A673 (cell line): ENCODE measurements around the gene PRLR. TPM values are rescaled to one million over a fixed set of nuclear protein-coding genes. Genes with fewer than 3 reads are reported as not detected.

Experiments
- Bru-seq: library from RNA; stranded (reverse); fragments of 400-500 nt; gene quantifications from one replicate; lab custom pipeline; 2021; lab: Mats Ljungman, UMichigan
- BruChase-seq, 2 experiments: library from RNA; stranded (reverse); fragments of 400-500 nt; gene quantifications; one replicate each; lab custom pipeline; 2021; lab: Mats Ljungman, UMichigan
- BruUV-seq: library from RNA; stranded (reverse); fragments of 400-500 nt; replicated peaks from 2 replicates; lab custom pipeline; 2021; lab: Mats Ljungman, UMichigan
- CTCF ChIA-PET: fragments of 300-600 bp; sonication (Branson Sonifier 250); formaldehyde crosslinking; loops from one replicate; lab custom pipeline; 2022; ENCODE audit warnings: antibody characterized with exemption; lab: Charles Lee
- POLR2A ChIA-PET: fragments of 300-600 bp; sonication (Branson Sonifier 250); formaldehyde crosslinking; loops from one replicate; lab custom pipeline; 2022; ENCODE audit warnings: antibody characterized with exemption; ENCODE audit not compliant: low non-redundant PET; lab: Charles Lee
- DNase-seq: peaks from one replicate; pipeline ENCODE4 v3.0.0-alpha.2; 2015; ENCODE audit warnings: low spot score
- H3K27ac ChIP-seq: fragments of 200-600 bp; sonication (generic); 2 replicates; pipeline ENCODE4 v1.5.1; 2016; ENCODE audit warnings: mixed run types, low read depth, mild to moderate bottlenecking, mixed read lengths, antibody characterized with exemption, low read length; ENCODE audit not compliant: poor library complexity, severe bottlenecking
- H3K27me3 ChIP-seq: fragments of 200-600 bp; sonication (generic); replicated peaks from 2 replicates; pipeline ENCODE4 v1.6.1; 2017; ENCODE audit warnings: mixed run types, low read depth, mild to moderate bottlenecking, mixed read lengths, antibody characterized with exemption, low read length; ENCODE audit not compliant: insufficient read depth, poor library complexity
- H3K36me3 ChIP-seq: fragments of 200-600 bp; sonication (generic); 2 replicates; pipeline ENCODE4 v1.6.1; 2016; ENCODE audit warnings: mixed run types, mild to moderate bottlenecking, mixed read lengths, antibody characterized with exemption, low read length; ENCODE audit not compliant: insufficient read depth, poor library complexity, severe bottlenecking
- H3K4me1 ChIP-seq: fragments of 200-600 bp; sonication (generic); 2 replicates; pipeline ENCODE4 v1.6.1; 2017; ENCODE audit warnings: mixed run types, mild to moderate bottlenecking, mixed read lengths, antibody characterized with exemption, low read length; ENCODE audit not compliant: insufficient read depth, poor library complexity, severe bottlenecking
- H3K4me3 ChIP-seq: fragments of 200-600 bp; sonication (generic); 2 replicates; pipeline ENCODE4 v1.5.1; 2016; ENCODE audit warnings: low read depth, mixed run types, mild to moderate bottlenecking, mixed read lengths, low read length; ENCODE audit not compliant: poor library complexity, severe bottlenecking
- H3K9me3 ChIP-seq: fragments of 200-600 bp; sonication (generic); 2 replicates; pipeline ENCODE4 v1.6.1; 2016; ENCODE audit warnings: mixed run types, low read depth, mild to moderate bottlenecking, mixed read lengths, antibody characterized with exemption, low read length; ENCODE audit not compliant: poor library complexity, severe bottlenecking
- CTCF ChIP-seq: fragments of 300-800, 200-600 bp; sonication (generic); conservative IDR thresholded peaks from 2 replicates; pipeline ENCODE4 v1.5.1; 2017; ENCODE audit warnings: low read depth, mild to moderate bottlenecking, antibody characterized with exemption, low read length, moderate library complexity, mixed read lengths
- EZH2 ChIP-seq: fragments of 200-600 bp; sonication (generic); IDR thresholded peaks from 2 replicates; pipeline ENCODE4 v1.6.1; 2017; ENCODE audit warnings: borderline replicate concordance, low read depth, mild to moderate bottlenecking, mixed read lengths, antibody characterized with exemption, low read length; ENCODE audit not compliant: poor library complexity, severe bottlenecking
- intact Hi-C: fragments of 100-400 bp; cut with micrococcal nuclease; formaldehyde crosslinking; loops from one replicate; pipeline ENCODE4 v1.10.0; 2022; ENCODE audit not compliant: unreplicated experiment
- long read RNA-seq: library from polyadenylated mRNA; stranded (forward); transcript quantifications from one replicate; pipeline ENCODE4 v2.0.0, GENCODE V29; 2022
- total RNA-seq: library from RNA; stranded (reverse); gene quantifications from 2 replicates; pipeline ENCODE4 v1.2.3, GENCODE V29; 2021

Gene PRLR
- total RNA-seq (0.22 TPM in 1 of 2 replicates, not detected in the other), Bru-seq, nascent RNA (percentile 9 among the genes with signal in this experiment), BruChase-seq, experiment 1, labeled RNA remaining after a 2-hour chase (percentile 8 among the genes with signal in this experiment), BruChase-seq, experiment 2, labeled RNA remaining after a 6-hour chase (percentile 7 among the genes with signal in this experiment)
- long read RNA-seq, result 0 reads

GRCh38 chr5:35230038-35230611, at the start of gene PRLR:
TSS of gene PRLR (minus strand) at chr5:35230487. CDS start at chr5:35089620, 140,867 bp downstream.
- intact Hi-C loops, result no loop called here
- Histone ChIP-seq H3K36me3 (no peaks in the 10 kb centered on the region), H3K27ac (no peak within 1 kb of the TSS), H3K4me3 (peak within 1 kb of the TSS; percentile 34), H3K4me1 (peaks cover 4% of the 10 kb centered on the region), H3K27me3 (peaks cover 39% of the 10 kb centered on the region), H3K9me3 (no peaks in the 10 kb centered on the region)
- CTCF ChIA-PET, result no interaction called here
- peak; percentile 27 for DNase-seq
- no TSS peak for BruUV-seq
- TF ChIP-seq EZH2 (no peak), CTCF (no peak)
- POLR2A ChIA-PET, result interaction anchor here (0.7 kb wide), 1 partner anchor 301 kb away, joined by 4 read pairs; no protein-coding TSS in a partner anchor

- CTCF ChIA-PET, result interaction anchor here (0.6 kb wide), 1 partner anchor 271 kb away, joined by 3 read pairs; no protein-coding TSS in a partner anchor
- intact Hi-C loops, result no loop called here
- TF ChIP-seq EZH2, result no peak
- no peak for TF ChIP-seq CTCF
- H3K27ac ChIP-seq, result no peak overlapping the region
- BruUV-seq, result no TSS peak
- DNase-seq, result no peak
- H3K27me3 ChIP-seq, result no peaks in the 10 kb centered on the region
- H3K36me3 ChIP-seq, result no peaks in the 10 kb centered on the region
- no peaks in the 10 kb centered on the region for H3K4me1 ChIP-seq
- POLR2A ChIA-PET, result no interaction called here
- no peaks in the 10 kb centered on the region for H3K9me3 ChIP-seq
- H3K4me3 ChIP-seq, result no peak overlapping the region
Observed at GRCh38 chr5:35274839-35275509, 44.7 kb upstream of the PRLR start.

- intact Hi-C loops, result no loop called here
- CTCF ChIA-PET, result no interaction called here
- DNase-seq, result no peak
- Histone ChIP-seq H3K4me1 (no peaks in the 10 kb centered on the region), H3K9me3 (no peaks in the 10 kb centered on the region), H3K36me3 (no peaks in the 10 kb centered on the region), H3K4me3 (no peak overlapping the region), H3K27me3 (no peaks in the 10 kb centered on the region), H3K27ac (no peak overlapping the region)
- TF ChIP-seq EZH2 (no peak), CTCF (no peak)
- POLR2A ChIA-PET, result no interaction called here
- BruUV-seq, result no TSS peak
Observed at GRCh38 chr5:35269006-35269405, 38.7 kb upstream of the PRLR start.
